AG04449 (cell line): ENCODE results near the gene DIS3L.
"Not testable (repeated sequence)": the region's sequence is repeated elsewhere in the genome, so short reads cannot be mapped to it uniquely, and the experiment has no call there.

Experiments
- CTCF ChIA-PET: fragments of 350-600 bp; formaldehyde crosslinking; extraction: SDS; loops from one replicate; lab custom pipeline; 2021; ENCODE audit warnings: antibody characterized with exemption; lab: Yijun Ruan, JAX
- POLR2A ChIA-PET: fragments of 400-600, 350-600 bp; formaldehyde crosslinking; extraction: SDS; loops from one replicate; lab custom pipeline; 2020; ENCODE audit warnings: antibody characterized with exemption, inconsistent platforms; lab: Yijun Ruan, JAX
- DNase-seq: peaks from one replicate; pipeline ENCODE4 v3.0.0-alpha.2; 2010; ENCODE audit warnings: low read depth, low spot score
- H3K4me3 ChIP-seq: 2 replicates; pipeline ENCODE4 v1.5.1; 2011; ENCODE audit warnings: low read depth, mild to moderate bottlenecking, control low read depth, low read length
- TF ChIP-seq, protein P1 (sequence below): IDR thresholded peaks from one replicate; pipeline ENCODE4 v1.5.1; 2011; ENCODE audit warnings: mild to moderate bottlenecking, moderate library complexity, low read length, control low read depth, inconsistent platforms; ENCODE audit not compliant: insufficient read depth; ENCODE audit errors: missing control alignments

The DIS3L gene

DNA sequence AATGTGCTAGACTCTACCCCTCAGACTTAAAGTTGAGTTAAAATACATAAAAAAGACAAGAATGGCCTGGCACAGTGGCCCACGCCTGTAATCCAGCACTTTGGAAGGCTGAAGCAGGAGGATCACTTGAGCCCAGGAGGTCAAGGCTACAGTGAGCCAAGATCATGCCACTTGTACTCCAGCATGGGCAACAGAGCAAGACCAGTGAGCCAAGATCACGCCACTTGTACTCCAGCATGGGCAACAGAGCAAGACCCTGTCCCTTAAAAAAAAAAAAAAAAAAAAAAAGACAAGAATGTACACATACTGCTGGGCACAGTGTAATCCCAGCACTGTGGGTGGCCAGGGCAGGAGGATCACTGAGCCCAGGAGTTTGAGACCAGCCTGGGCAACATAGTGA lies 17.4 kb downstream of the DIS3L start:
- ChIA-PET CTCF (no interaction called here), POLR2A (no interaction called here)
- H3K4me3 ChIP-seq = no peak overlapping the region
- no peak for DNase-seq
- TF ChIP-seq, protein P1, sequence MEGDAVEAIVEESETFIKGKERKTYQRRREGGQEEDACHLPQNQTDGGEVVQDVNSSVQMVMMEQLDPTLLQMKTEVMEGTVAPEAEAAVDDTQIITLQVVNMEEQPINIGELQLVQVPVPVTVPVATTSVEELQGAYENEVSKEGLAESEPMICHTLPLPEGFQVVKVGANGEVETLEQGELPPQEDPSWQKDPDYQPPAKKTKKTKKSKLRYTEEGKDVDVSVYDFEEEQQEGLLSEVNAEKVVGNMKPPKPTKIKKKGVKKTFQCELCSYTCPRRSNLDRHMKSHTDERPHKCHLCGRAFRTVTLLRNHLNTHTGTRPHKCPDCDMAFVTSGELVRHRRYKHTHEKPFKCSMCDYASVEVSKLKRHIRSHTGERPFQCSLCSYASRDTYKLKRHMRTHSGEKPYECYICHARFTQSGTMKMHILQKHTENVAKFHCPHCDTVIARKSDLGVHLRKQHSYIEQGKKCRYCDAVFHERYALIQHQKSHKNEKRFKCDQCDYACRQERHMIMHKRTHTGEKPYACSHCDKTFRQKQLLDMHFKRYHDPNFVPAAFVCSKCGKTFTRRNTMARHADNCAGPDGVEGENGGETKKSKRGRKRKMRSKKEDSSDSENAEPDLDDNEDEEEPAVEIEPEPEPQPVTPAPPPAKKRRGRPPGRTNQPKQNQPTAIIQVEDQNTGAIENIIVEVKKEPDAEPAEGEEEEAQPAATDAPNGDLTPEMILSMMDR = no peak

GRCh38 chr15:66312144-66312543 lies 18.8 kb downstream of the DIS3L start:
- ChIA-PET CTCF (no interaction called here), POLR2A (no interaction called here)
- no peak overlapping the region for H3K4me3 ChIP-seq
- TF ChIP-seq, protein P1 = no peak
- no peak for DNase-seq

DNA sequence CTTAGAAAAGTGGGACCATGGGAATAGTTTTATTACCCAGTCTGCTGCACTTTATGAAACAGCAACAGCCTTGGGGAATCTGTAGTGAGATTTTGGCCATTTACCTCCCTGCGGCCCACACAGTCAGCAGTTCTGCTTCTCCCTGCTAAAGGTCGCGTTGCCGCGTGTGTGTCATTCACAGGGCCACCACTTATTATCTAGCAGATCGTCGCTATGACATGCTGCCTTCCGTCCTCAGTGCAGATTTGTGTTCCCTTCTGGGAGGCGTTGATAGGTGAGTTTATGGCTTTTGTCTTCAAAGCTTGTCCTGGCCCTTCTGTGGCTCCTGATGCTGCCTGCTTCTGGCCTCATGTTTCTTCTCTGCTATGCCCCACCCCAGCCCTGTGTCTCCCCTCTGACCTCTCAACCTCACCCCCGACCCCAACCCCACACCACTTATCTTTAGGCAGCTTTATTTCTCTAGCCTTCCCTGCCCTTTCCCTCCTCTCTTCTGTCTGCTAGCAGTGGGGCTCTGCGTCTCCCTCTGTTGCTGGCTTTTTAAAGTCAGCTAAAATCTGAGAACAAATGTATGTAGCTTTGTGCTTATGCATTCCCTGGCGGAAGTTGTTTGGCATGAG lies 30.1 kb downstream of the DIS3L start:
- no peak overlapping the region for H3K4me3 ChIP-seq
- ChIA-PET POLR2A (no interaction called here), CTCF (interaction anchor here (2.3 kb wide), 1 partner anchor 175 kb away, joined by 12 read pairs; the partner anchor contains the start of gene SNAPC5)
- TF ChIP-seq, protein P1 = no peak
- DNase-seq = no peak

DNA sequence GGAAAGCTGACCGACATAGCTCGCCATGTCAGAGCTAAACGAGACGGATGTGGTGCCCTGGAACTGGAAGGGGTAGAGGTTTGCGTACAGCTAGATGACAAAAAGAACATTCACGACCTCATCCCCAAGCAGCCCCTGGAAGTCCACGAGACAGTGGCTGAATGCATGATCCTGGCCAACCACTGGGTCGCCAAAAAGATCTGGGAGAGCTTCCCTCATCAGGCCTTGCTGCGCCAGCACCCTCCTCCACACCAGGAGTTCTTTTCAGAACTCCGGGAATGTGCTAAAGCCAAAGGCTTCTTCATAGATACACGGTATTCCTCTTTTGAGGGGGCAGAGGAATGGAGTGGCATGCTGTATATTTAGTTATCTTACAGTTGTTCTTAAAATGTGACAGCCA lies 32.7 kb downstream of the DIS3L start:
- TF ChIP-seq, protein P1 = no peak
- no peak overlapping the region for H3K4me3 ChIP-seq
- ChIA-PET POLR2A (no interaction called here), CTCF (no interaction called here)
- no peak for DNase-seq

- POLR2A ChIA-PET = no interaction called here
- no peak overlapping the region for H3K4me3 ChIP-seq
- TF ChIP-seq, protein P1 = no peak
- DNase-seq = no peak
- CTCF ChIA-PET = interaction anchor here (2.4 kb wide), 1 partner anchor 171 kb away, joined by 7 read pairs; no protein-coding TSS in a partner anchor
These were observed 34.4 kb downstream of the DIS3L start for GRCh38 chr15:66327736-66328135.

GRCh38 chr15:66328771-66329170 lies 35.4 kb downstream of the DIS3L start:
- no peak overlapping the region for H3K4me3 ChIP-seq
- DNase-seq = no peak
- TF ChIP-seq, protein P1 = no peak
- CTCF ChIA-PET = interaction anchor here (2.4 kb wide), 1 partner anchor 170 kb away, joined by 7 read pairs; no protein-coding TSS in a partner anchor
- POLR2A ChIA-PET = no interaction called here

GRCh38 chr15:66348530-66348929 lies 55.2 kb downstream of the DIS3L start:
- DNase-seq, CTCF ChIA-PET, H3K4me3 ChIP-seq, POLR2A ChIA-PET: not testable (repeated sequence)
